Activated CD4-positive, alpha-beta T cell treated with anti-CD3 and anti-CD28 coated beads for 36 hours (primary cell): ENCODE results near the gene CBY1. TPM values are rescaled to one million over a fixed set of nuclear protein-coding genes. Genes with fewer than 3 reads are reported as not detected.

ENCODE experiments used
- total RNA-seq, 2 experiments: library from RNA; stranded (reverse); gene quantifications; one replicate each; pipeline ENCODE4 v1.2.3, GENCODE V29; 2021

CBY1 gene
- total RNA-seq, 2 experiments from 2014 or later: 9.8 to 11.6 TPM

Other genes starting within 250 kb of the CBY1 start
- gene KCNJ4, start 201.4 kb upstream of the CBY1 start, total RNA-seq: not detected
- 1 to 10 TPM in 1 of 2 experiments, under 1 TPM in 1; 0.84 to 1.1 TPM for gene KDELR3, start 188.5 kb upstream of the CBY1 start, total RNA-seq
- gene DDX17, start 150.3 kb upstream of the CBY1 start, total RNA-seq: 100 to 1,000 TPM; 259 to 328 TPM
- 10 to 100 TPM; 16.3 to 18.9 TPM for gene DMC1, start 86.5 kb upstream of the CBY1 start, total RNA-seq
- gene FAM227A, start 246 bp upstream of the CBY1 start, total RNA-seq: under 1 TPM; 0.30 to 0.63 TPM
- 100 to 1,000 TPM; 146 to 155 TPM for gene TOMM22, start 25.3 kb downstream of the CBY1 start, total RNA-seq
- 10 to 100 TPM; 68.0 to 77.7 TPM for gene JOSD1, start 44.3 kb downstream of the CBY1 start, total RNA-seq
- 10 to 100 TPM; 88.6 to 92.8 TPM for gene GTPBP1, start 49.3 kb downstream of the CBY1 start, total RNA-seq
- 100 to 1,000 TPM in 1 of 2 experiments, 10 to 100 TPM in 1; 87.2 to 102 TPM for gene SUN2, start 99.4 kb downstream of the CBY1 start, total RNA-seq
- gene DNAL4, start 137.5 kb downstream of the CBY1 start, total RNA-seq: 1 to 10 TPM; 7.4 to 8.0 TPM
- 1 to 10 TPM; 1.3 to 1.4 TPM for gene NPTXR, start 187.4 kb downstream of the CBY1 start, total RNA-seq
- gene CBX6, start 215.6 kb downstream of the CBY1 start, total RNA-seq: 100 to 1,000 TPM in 1 of 2 experiments, 10 to 100 TPM in 1; 96.1 to 112 TPM